Activated B cell treated with CpG ODN at 0.5 μM for 24 hours (primary cell): Measurements from ENCODE around the gene SFXN1. TPM values are rescaled to one million over a fixed set of nuclear protein-coding genes. Genes with fewer than 3 reads are reported as not detected.

ENCODE experiments used
- ATAC-seq: fragments of 200-7000 bp; cut with Tn5 transposase; one replicate; pipeline ENCODE4 v1.10.0; 2021; ENCODE audit warnings: low read depth, mild to moderate bottlenecking, moderate library complexity
- CTCF ChIA-PET: fragments of 350-600 bp; sonication (Branson Sonifier 250); formaldehyde crosslinking; loops from one replicate; lab custom pipeline; 2021; ENCODE audit warnings: antibody characterized with exemption; lab: Charles Lee
- POLR2A ChIA-PET: fragments of 350-600 bp; sonication (Branson Sonifier 250); formaldehyde crosslinking; loops from one replicate; lab custom pipeline; 2021; ENCODE audit warnings: antibody characterized with exemption; lab: Charles Lee
- DNase-seq: peaks from one replicate; pipeline ENCODE4 v3.0.0; 2022
- H3K27ac Mint-ChIP-seq: one replicate; pipeline ENCODE4 v1.8.0; 2020; ENCODE audit warnings: mixed read lengths
- H3K27me3 Mint-ChIP-seq: one replicate; pipeline ENCODE4 v1.8.0; 2021; ENCODE audit warnings: mixed read lengths
- H3K36me3 Mint-ChIP-seq: one replicate; pipeline ENCODE4 v1.8.0; 2021; ENCODE audit warnings: low read depth, mixed read lengths
- H3K4me1 Mint-ChIP-seq: one replicate; pipeline ENCODE4 v1.8.0; 2021; ENCODE audit warnings: mixed read lengths
- H3K4me3 Mint-ChIP-seq: one replicate; pipeline ENCODE4 v1.8.0; 2020; ENCODE audit warnings: mild to moderate bottlenecking, mixed read lengths
- H3K9me3 Mint-ChIP-seq: one replicate; pipeline ENCODE4 v1.8.0; 2020; ENCODE audit warnings: mixed read lengths
- intact Hi-C: fragments of 100-400 bp; cut with micrococcal nuclease; formaldehyde crosslinking; loops from one replicate; pipeline ENCODE4 v1.15.1; 2024
- total RNA-seq: library from RNA; stranded (reverse); gene quantifications from 2 replicates; pipeline ENCODE4 v1.2.3, GENCODE V29; 2022
- TF ChIP-seq, protein P1 (sequence below): fragments of 200-600 bp; IDR thresholded peaks from one replicate; pipeline ENCODE4 v1.8.0; 2022; ENCODE audit warnings: antibody characterized with exemption, mild to moderate bottlenecking

Gene SFXN1
- total RNA-seq, 1 donor from 2014 or later = 46.9 TPM

DNA sequence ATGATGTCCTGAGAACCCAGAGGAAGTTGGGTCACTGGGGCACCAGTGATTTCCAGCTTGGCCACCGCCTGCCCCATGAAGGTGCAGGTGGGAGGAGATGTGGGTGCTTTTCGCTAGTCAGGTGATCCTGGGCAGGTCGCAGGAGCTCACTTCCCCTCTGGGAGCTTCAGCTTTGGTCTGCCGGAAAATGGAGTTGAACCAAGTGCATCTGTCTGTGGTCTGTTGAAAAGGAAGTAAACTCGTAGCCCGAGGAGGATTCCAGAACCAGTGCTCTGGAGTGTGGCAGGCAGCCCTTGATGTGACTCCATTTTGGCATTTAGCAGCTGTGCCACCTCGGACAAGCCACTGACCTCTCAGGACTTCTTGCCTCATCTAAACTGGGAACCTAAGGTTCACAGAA, 97.7 kb downstream of the SFXN1 start:
- Mint-ChIP-seq H3K9me3 (no peaks in the 10 kb centered on the region), H3K27me3 (peaks cover 12% of the 10 kb centered on the region), H3K27ac (no peak overlapping the region), H3K4me1 (no peaks in the 10 kb centered on the region), H3K36me3 (no peaks in the 10 kb centered on the region), H3K4me3 (no peak overlapping the region)
- ATAC-seq (no peak), DNase-seq (no peak)
- TF ChIP-seq, protein P1, sequence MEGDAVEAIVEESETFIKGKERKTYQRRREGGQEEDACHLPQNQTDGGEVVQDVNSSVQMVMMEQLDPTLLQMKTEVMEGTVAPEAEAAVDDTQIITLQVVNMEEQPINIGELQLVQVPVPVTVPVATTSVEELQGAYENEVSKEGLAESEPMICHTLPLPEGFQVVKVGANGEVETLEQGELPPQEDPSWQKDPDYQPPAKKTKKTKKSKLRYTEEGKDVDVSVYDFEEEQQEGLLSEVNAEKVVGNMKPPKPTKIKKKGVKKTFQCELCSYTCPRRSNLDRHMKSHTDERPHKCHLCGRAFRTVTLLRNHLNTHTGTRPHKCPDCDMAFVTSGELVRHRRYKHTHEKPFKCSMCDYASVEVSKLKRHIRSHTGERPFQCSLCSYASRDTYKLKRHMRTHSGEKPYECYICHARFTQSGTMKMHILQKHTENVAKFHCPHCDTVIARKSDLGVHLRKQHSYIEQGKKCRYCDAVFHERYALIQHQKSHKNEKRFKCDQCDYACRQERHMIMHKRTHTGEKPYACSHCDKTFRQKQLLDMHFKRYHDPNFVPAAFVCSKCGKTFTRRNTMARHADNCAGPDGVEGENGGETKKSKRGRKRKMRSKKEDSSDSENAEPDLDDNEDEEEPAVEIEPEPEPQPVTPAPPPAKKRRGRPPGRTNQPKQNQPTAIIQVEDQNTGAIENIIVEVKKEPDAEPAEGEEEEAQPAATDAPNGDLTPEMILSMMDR = no peak
- ChIA-PET CTCF (no interaction called here), POLR2A (no interaction called here)
- intact Hi-C loops = no loop called here

- no peak for DNase-seq
- intact Hi-C loops = no loop called here
- ChIA-PET POLR2A (no interaction called here), CTCF (no interaction called here)
- TF ChIP-seq, protein P1 = no peak
- Mint-ChIP-seq H3K27ac (no peak overlapping the region), H3K27me3 (peaks cover 12% of the 10 kb centered on the region), H3K9me3 (no peaks in the 10 kb centered on the region), H3K4me1 (no peaks in the 10 kb centered on the region), H3K4me3 (no peak overlapping the region), H3K36me3 (no peaks in the 10 kb centered on the region)
- ATAC-seq = no peak
These were observed 98.2 kb downstream of the SFXN1 start for GRCh38 chr5:175576591-175576990.

Other genes with a start within 250 kb of the SFXN1 start
- not detected in 2 replicates for gene DRD1, start 34.4 kb upstream of the SFXN1 start, total RNA-seq
- not detected in 2 replicates for gene HRH2, start 179.5 kb downstream of the SFXN1 start, total RNA-seq